HG02981 (cell line): ENCODE results near the gene RGS3.

Experiments
- ATAC-seq: cut with Tn5 transposase; IDR thresholded peaks from one replicate; pipeline ENCODE4 v1.9.1; 2021; ENCODE audit warnings: mild to moderate bottlenecking, moderate library complexity; ENCODE audit not compliant: unreplicated experiment

The RGS3 gene

GRCh38 chr9:113509463-113509862 is 45.9 kb downstream of the RGS3 start:
- ATAC-seq = no peak

- no peak for ATAC-seq
These were observed 47.6 kb downstream of the RGS3 start for GRCh38 chr9:113511047-113511521.

- peak; percentile 39 for ATAC-seq
These were observed 48.6 kb downstream of the RGS3 start for GRCh38 chr9:113511856-113512761.

GRCh38 chr9:113513111-113513510 is 49.6 kb downstream of the RGS3 start:
- no peak for ATAC-seq

- no peak for ATAC-seq
These were observed 50.0 kb downstream of the RGS3 start for GRCh38 chr9:113513536-113513935.

- no peak for ATAC-seq
These were observed 50.5 kb downstream of the RGS3 start for GRCh38 chr9:113514061-113514460.

- no peak for ATAC-seq
These were observed 51.2 kb downstream of the RGS3 start for GRCh38 chr9:113514748-113515147.

- no peak for ATAC-seq
These were observed 52.3 kb downstream of the RGS3 start for GRCh38 chr9:113515862-113516261.

GRCh38 chr9:113516840-113517577 is 53.5 kb downstream of the RGS3 start:
- ATAC-seq = peak; percentile 89

- ATAC-seq = no peak
These were observed 56.0 kb downstream of the RGS3 start for GRCh38 chr9:113519426-113520108.

GRCh38 chr9:113520109-113520642 is 56.6 kb downstream of the RGS3 start:
- ATAC-seq = no peak

- ATAC-seq = no peak
These were observed 58.2 kb downstream of the RGS3 start for GRCh38 chr9:113521693-113522255.

GRCh38 chr9:113522419-113522818 is 58.9 kb downstream of the RGS3 start:
- ATAC-seq = no peak

- no peak for ATAC-seq
These were observed 59.3 kb downstream of the RGS3 start for GRCh38 chr9:113522858-113523257.

- peak; percentile 79 for ATAC-seq
These were observed 60.1 kb downstream of the RGS3 start for GRCh38 chr9:113523421-113524141.

GRCh38 chr9:113524468-113524867 is 60.9 kb downstream of the RGS3 start:
- ATAC-seq = no peak

- ATAC-seq = no peak
These were observed 61.7 kb downstream of the RGS3 start for GRCh38 chr9:113525205-113525604.

GRCh38 chr9:113525831-113526230 is 62.3 kb downstream of the RGS3 start:
- ATAC-seq = no peak

GRCh38 chr9:113526231-113526746 is 62.8 kb downstream of the RGS3 start:
- no peak for ATAC-seq

- no peak for ATAC-seq
These were observed 63.3 kb downstream of the RGS3 start for GRCh38 chr9:113526841-113527240.
